GM18519 (cell line): ENCODE results near the gene SSTR1.
"Not testable (repeated sequence)": the region's sequence is repeated elsewhere in the genome, so short reads cannot be mapped to it uniquely, and the experiment has no call there.

Experiments used
- ATAC-seq: cut with Tn5 transposase; IDR thresholded peaks from one replicate; pipeline ENCODE4 v1.9.1; 2021; ENCODE audit warnings: mild to moderate bottlenecking, moderate library complexity; ENCODE audit not compliant: unreplicated experiment, low FRiP score

The SSTR1 gene

GRCh38 chr14:38207736-38208617, at the start of gene SSTR1:
Gene SSTR1, plus strand, starts transcription at chr14:38207904. Its CDS starts 1,486 bp downstream, at chr14:38209390.
- no peak for ATAC-seq

DNA sequence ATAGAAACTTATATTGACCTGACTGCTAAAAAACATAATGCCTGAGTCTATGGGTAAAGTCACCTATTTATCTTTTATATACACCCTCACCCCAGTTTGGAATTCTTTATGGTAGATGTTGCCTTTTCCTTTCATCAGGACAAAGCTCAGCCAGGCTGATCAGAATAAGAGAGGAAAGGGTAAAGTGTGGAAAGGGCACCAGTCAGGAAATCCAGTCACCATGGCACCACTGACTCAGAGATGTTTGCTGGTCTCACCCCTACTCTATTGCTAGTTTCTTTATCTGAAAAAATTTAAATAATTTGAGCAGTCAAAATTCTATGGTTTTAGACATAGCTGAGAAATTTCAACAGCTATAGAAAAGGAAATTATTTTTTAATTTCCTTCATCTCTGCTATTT, 49.2 kb upstream of the SSTR1 start:
- no peak for ATAC-seq

GRCh38 chr14:38168416-38168815, 39.3 kb upstream of the SSTR1 start:
- ATAC-seq: no peak

DNA sequence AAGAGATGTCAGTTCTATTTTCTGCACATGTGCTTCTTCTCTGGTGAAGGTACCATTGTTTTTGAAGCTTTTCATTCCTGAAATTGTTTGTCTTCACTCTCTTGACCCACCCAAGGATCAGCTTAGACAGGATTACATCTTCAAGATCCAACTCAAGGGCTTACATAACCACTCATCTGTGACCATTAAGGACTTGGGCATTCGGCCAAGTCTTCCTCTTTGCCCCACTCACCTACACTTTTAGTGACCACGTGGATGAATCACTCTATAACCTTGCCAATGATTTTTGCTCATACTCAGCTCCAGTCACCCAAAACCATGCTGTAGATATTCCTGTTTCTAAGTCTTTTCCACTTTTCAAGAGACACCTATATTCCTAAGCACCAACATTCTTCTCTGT, 36.5 kb upstream of the SSTR1 start:
- ATAC-seq: no peak

DNA sequence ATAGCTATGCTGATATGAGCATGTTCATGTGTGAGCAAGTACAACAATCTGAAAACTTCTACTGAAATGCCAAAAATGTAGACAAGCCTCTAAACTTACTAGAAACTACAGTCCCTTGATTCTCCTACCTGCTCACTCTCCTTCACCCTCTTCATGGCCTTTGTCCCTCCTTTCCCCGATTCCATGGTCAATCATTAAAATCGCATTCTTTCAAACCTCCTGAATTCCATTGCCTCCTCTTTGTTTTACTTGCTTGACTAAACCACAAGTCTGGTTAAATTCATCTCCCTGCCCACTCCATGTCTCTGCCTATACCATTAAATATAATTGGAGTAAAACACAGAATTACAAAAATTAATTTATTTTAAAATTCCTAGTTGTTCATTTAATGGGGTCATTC, 33.0 kb upstream of the SSTR1 start:
- ATAC-seq: no peak

DNA sequence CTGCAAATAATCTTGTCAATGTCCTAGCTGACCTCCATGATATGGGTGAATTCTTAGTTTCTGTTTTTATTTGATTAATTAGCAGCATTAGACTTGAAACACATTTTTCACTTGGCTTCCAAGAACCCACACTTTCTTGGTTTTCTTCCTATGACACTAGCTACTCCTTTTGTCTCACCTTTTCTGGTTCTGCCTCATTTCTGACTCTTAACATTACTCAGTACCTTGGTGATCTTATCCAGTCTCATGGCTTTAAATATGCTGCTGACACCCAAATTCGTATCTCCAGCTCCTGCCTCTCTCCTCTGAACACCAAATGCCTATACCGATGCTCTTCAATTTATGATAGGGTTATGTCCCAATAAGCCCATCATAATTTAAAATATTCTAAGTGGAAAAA, 32.0 kb upstream of the SSTR1 start:
- no peak for ATAC-seq

GRCh38 chr14:38176379-38176778, 31.3 kb upstream of the SSTR1 start:
- no peak for ATAC-seq

DNA sequence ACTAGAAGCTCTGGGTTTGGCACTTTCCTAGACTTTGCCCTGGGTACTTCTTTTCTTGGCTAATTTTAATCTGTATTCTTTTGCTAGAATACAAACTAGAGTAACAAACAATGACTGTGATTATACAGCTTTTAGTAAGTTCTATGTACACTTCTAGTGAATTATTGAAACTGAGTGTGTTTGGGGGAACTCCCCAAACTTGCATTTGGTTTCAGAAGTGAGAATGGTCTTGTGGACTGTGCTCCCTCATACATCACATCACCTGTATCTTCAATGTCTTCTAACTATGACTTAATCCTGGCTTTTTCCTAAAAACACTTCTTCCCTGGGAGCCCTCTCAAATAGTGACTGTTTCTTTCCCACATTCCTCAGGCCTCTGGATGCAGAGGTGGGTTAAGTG, 23.6 kb upstream of the SSTR1 start:
- ATAC-seq: no peak

GRCh38 chr14:38185671-38186070, 22.0 kb upstream of the SSTR1 start:
- no peak for ATAC-seq

GRCh38 chr14:38186216-38186615, 21.5 kb upstream of the SSTR1 start:
- ATAC-seq: no peak

GRCh38 chr14:38187528-38187927, 20.2 kb upstream of the SSTR1 start:
- no peak for ATAC-seq

GRCh38 chr14:38189930-38190726, 17.6 kb upstream of the SSTR1 start:
- ATAC-seq: no peak

GRCh38 chr14:38190846-38191245, 16.9 kb upstream of the SSTR1 start:
- ATAC-seq: not testable (repeated sequence)

GRCh38 chr14:38191491-38191890, 16.2 kb upstream of the SSTR1 start:
- ATAC-seq: not testable (repeated sequence)

DNA sequence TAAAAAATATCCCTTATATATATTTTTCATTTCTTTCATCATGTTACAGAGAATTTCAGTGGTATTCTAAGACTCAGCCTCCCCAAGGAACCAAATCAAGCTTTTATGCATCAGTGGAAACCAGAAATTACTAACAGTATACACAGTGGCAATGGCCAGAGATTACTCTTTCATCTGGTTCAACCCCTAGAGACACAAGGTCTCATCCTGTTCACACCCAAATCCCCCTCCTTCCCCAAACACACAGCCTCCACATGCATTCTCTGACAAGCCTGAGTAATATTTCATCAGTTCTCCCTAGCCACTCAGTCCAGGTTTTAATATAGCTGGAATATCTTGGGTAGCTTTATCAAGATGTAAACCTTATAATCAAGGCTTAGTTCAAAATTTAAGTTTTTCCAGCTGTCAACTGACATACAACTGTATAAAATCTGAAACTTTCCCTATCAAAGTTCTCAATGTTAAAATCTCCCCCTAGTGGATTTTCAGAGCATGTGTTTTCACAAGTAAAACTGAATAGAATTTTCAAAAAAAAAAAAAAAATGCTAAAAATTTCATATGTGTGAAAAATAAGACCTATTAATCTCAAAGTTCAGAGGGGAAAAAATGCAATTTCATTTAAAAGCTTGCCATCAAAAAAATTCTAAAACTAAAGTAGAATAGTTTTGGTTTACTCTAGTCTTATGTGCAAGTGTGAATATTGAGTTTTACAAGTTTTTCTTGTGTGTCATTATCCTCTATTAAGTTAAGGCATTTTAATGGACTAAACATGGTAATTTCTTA, 10.5 kb upstream of the SSTR1 start:
- ATAC-seq: no peak

GRCh38 chr14:38197784-38198335, 9.8 kb upstream of the SSTR1 start:
- no peak for ATAC-seq

DNA sequence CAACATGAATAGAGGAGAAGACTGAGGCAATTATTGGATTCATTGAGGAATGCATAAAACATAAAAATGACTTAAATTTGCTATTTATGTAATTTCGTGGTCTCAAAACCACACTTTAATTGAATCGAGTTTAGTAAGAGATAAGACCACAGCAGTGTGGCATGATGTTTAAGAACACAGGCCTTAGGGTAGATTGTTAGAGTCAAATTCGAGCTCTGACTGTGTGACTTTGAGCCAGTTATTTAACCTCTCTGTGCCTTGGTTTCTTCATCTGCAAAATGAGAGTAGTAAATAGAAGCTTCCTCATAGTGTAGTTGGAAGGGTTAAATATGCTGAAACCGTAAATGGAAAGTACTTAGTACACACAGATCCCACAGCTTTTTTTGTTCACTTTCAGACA, 9.3 kb upstream of the SSTR1 start:
- no peak for ATAC-seq

DNA sequence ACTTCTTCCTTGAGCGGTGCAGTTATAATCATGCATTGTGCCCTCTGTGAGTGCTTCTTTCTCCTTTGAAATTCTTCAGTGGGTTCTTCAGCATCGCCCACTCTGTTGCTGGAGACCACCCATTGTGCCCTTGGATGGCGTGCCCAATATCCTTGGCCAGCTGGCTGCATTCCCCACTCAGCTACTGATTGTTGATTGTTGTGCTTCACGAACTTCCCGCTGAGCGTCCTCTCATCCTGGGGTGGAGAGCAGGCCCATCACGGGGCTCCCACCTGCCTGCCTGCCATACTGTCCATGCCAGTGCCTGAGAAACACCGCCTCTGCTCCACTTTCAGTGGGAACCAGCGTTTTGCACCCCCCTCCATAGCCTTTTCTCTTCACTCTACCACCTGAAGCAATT, 8.6 kb upstream of the SSTR1 start:
- ATAC-seq: no peak

DNA sequence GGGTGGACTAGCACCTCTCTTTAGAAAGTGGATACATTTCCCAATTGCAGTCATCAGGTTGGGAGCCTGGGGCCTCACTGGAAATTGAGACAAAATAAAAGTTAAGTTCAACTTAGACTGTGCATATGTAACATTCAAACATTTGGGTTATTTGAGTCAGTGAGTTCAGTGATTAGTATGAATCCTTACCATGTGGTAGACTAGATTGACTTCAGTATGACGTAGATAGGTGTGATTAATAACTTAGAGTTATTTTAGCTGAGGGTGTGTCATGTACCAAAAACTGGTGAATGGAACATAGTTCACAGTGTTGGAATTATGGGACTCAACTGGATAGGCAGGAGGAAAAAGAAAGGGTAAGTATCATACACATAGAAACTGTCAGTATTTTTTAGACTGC, 8.0 kb upstream of the SSTR1 start:
- ATAC-seq: no peak

DNA sequence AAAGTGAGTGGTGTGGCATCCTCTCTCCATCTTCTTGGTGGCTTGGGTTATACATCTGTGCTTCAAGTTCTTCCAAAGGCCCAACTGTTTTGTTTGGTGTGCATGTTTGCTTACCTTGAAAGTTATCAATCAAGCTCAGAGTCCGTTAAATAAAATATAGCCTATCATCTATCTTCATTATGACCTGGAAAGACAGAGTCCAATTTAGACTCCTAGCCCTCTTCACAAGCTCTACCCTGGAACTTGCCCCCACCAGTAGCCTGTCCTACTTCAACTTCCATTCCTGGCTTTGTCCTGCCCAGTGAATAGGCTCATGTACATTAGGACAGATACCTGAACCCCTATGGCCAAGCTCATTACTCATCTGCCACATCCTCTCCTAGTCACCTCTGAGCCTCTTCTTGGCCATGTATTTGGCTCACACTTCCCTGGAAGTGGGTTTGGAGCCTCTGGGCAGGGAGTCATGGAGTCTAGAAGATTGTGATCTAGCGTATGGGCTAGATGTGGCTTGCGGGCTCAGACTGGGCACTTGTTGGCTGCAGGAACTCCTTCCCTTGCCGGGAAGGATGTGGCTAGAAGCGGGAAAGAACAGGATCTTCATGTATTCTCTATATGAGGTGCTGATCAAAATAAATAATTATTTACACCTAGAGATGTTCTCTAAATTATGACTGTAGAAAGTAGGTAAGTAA, 6.4 kb upstream of the SSTR1 start:
- ATAC-seq: no peak
